ENCODE results near the gene GPC5.

DNA sequence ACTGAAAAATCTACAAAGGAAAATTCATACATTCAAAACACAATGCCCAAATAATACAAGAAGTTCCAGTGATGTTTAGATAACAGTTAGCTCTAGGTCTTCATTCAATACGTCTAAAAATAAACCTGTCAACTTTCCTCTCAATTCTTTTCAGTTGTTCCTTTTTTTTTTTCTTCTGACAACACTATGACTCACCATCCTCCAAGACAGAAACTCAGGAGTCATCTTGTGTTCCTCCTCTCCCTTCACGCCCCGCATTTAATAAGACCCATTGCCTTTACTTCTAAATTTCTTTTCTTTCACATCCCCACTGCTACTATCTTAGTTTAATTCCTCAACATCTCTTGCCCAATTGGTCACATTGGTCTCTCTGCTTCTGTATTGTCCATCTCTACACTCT is 759.9 kb downstream of the GPC5 start:
- TF ChIP-seq, protein P1, sequence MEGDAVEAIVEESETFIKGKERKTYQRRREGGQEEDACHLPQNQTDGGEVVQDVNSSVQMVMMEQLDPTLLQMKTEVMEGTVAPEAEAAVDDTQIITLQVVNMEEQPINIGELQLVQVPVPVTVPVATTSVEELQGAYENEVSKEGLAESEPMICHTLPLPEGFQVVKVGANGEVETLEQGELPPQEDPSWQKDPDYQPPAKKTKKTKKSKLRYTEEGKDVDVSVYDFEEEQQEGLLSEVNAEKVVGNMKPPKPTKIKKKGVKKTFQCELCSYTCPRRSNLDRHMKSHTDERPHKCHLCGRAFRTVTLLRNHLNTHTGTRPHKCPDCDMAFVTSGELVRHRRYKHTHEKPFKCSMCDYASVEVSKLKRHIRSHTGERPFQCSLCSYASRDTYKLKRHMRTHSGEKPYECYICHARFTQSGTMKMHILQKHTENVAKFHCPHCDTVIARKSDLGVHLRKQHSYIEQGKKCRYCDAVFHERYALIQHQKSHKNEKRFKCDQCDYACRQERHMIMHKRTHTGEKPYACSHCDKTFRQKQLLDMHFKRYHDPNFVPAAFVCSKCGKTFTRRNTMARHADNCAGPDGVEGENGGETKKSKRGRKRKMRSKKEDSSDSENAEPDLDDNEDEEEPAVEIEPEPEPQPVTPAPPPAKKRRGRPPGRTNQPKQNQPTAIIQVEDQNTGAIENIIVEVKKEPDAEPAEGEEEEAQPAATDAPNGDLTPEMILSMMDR (IDR thresholded peaks at IDR 0.05) = no peak
- TF ChIP-seq POLR2A (IDR thresholded peaks at IDR 0.05) = no peak
